Measurements from ENCODE around the gene BNC2.
A peak's percentile ranks its signal among the peaks of the same experiment; 100 is the strongest.

The BNC2 gene

GRCh38 chr9:16708656-16709435, 161.6 kb downstream of the BNC2 start:
- H3K4me3 ChIP-seq (ENCODE audit: low read length) = no peak overlapping the region
- no peak for TF ChIP-seq CTCF (conservative IDR thresholded peaks at IDR 0.05; ENCODE audit: low read depth, low read length)
- no peak for DNase-seq (ENCODE audit: low read depth)

- H3K4me3 ChIP-seq (ENCODE audit: low read length) = peak overlapping the region; percentile 24
- TF ChIP-seq CTCF (conservative IDR thresholded peaks at IDR 0.05; ENCODE audit: low read depth, low read length) = no peak
- DNase-seq (ENCODE audit: low read depth) = peak; percentile 97
These were observed 165.3 kb downstream of the BNC2 start for GRCh38 chr9:16705111-16705604.

GRCh38 chr9:16704116-16705110, 166.1 kb downstream of the BNC2 start:
- H3K4me3 ChIP-seq (ENCODE audit: low read length) = peak overlapping the region; percentile 24
- DNase-seq (ENCODE audit: low read depth) = no peak
- TF ChIP-seq CTCF (conservative IDR thresholded peaks at IDR 0.05; ENCODE audit: low read depth, low read length) = no peak

- no peak for TF ChIP-seq CTCF (conservative IDR thresholded peaks at IDR 0.05; ENCODE audit: low read depth, low read length)
- no peak for DNase-seq (ENCODE audit: low read depth)
- H3K4me3 ChIP-seq (ENCODE audit: low read length) = no peak overlapping the region
These were observed 169.1 kb downstream of the BNC2 start for GRCh38 chr9:16701347-16701746.

- TF ChIP-seq CTCF (conservative IDR thresholded peaks at IDR 0.05; ENCODE audit: low read depth, low read length) = no peak
- DNase-seq (ENCODE audit: low read depth) = no peak
- no peak overlapping the region for H3K4me3 ChIP-seq (ENCODE audit: low read length)
These were observed 176.9 kb downstream of the BNC2 start for GRCh38 chr9:16693616-16694015.

- TF ChIP-seq CTCF (conservative IDR thresholded peaks at IDR 0.05; ENCODE audit: low read depth, low read length) = no peak
- H3K4me3 ChIP-seq (ENCODE audit: low read length) = no peak overlapping the region
- no peak for DNase-seq (ENCODE audit: low read depth)
These were observed 179.8 kb downstream of the BNC2 start for GRCh38 chr9:16690628-16691027.
